Type B pancreatic cell (in vitro differentiated cells): Measurements from ENCODE around the gene CES2. TPM values are rescaled to one million over a fixed set of nuclear protein-coding genes. Genes with fewer than 3 reads are reported as not detected.
A peak's percentile ranks its signal among the peaks of the same experiment; 100 is the strongest.

ENCODE experiments used
- DNase-seq: peaks from one replicate; pipeline ENCODE4 v3.0.0; 2021; ENCODE audit warnings: mixed read lengths; ENCODE audit not compliant: unreplicated experiment; ENCODE audit errors: extremely low spot score
- H3K27ac Mint-ChIP-seq: 2 replicates; pipeline ENCODE4 v1.8.0; 2021; ENCODE audit warnings: mild to moderate bottlenecking, mixed read lengths
- H3K27me3 Mint-ChIP-seq: 2 replicates; pipeline ENCODE4 v1.8.0; 2021; ENCODE audit warnings: mixed read lengths
- H3K36me3 Mint-ChIP-seq: 2 replicates; pipeline ENCODE4 v1.8.0; 2021; ENCODE audit warnings: mixed read lengths
- H3K4me1 Mint-ChIP-seq: one replicate; pipeline ENCODE4 v1.8.0; 2021; ENCODE audit warnings: mixed read lengths; ENCODE audit not compliant: unreplicated experiment
- H3K4me3 Mint-ChIP-seq: 2 replicates; pipeline ENCODE4 v1.8.0; 2021; ENCODE audit warnings: mild to moderate bottlenecking, mixed read lengths
- H3K9me3 Mint-ChIP-seq: 2 replicates; pipeline ENCODE4 v1.8.0; 2021; ENCODE audit warnings: mixed read lengths
- CTCF ChIP-seq: fragments of 200-600 bp; sonication (generic); conservative IDR thresholded peaks from 2 replicates; pipeline ENCODE4 v1.5.0; 2021; ENCODE audit warnings: antibody characterized with exemption, mild to moderate bottlenecking
- total RNA-seq: library from RNA; stranded (reverse); gene quantifications from 2 replicates; pipeline ENCODE4 v1.2.1, GENCODE V29; 2021; ENCODE audit warnings: low replicate concordance

The CES2 gene
- total RNA-seq, 1 donor from 2014 or later, result 44.9 TPM

- H3K9me3 Mint-ChIP-seq, result no peaks in the 10 kb centered on the region
- no peak for DNase-seq
- H3K27me3 Mint-ChIP-seq, result peaks cover 36% of the 10 kb centered on the region
- H3K4me3 Mint-ChIP-seq, result no peak within 1 kb of the TSS
- no peaks in the 10 kb centered on the region for H3K36me3 Mint-ChIP-seq
- no peak within 1 kb of the TSS for H3K27ac Mint-ChIP-seq
- TF ChIP-seq CTCF, result peak; percentile 91
- H3K4me1 Mint-ChIP-seq, result no peaks in the 10 kb centered on the region
Observed at GRCh38 chr16:66961065-66961744, 25.9 kb downstream of the CES2 start, which contains the start of gene CES3. Gene CES3 (plus strand): TSS chr16:66961266. CDS start chr16:66961308, 42 bp downstream.

- H3K36me3 Mint-ChIP-seq, result no peaks in the 10 kb centered on the region
- no peaks in the 10 kb centered on the region for H3K4me1 Mint-ChIP-seq
- H3K27ac Mint-ChIP-seq, result no peak overlapping the region
- no peak for DNase-seq
- H3K4me3 Mint-ChIP-seq, result no peak overlapping the region
- peaks cover 36% of the 10 kb centered on the region for H3K27me3 Mint-ChIP-seq
- TF ChIP-seq CTCF, result no peak
- H3K9me3 Mint-ChIP-seq, result no peaks in the 10 kb centered on the region
Observed at GRCh38 chr16:66961914-66962313, 26.6 kb downstream of the CES2 start.

- Mint-ChIP-seq H3K9me3 (no peaks in the 10 kb centered on the region), H3K36me3 (no peaks in the 10 kb centered on the region), H3K4me3 (no peak overlapping the region), H3K4me1 (no peaks in the 10 kb centered on the region), H3K27ac (no peak overlapping the region), H3K27me3 (peaks cover 24% of the 10 kb centered on the region)
- no peak for TF ChIP-seq CTCF
- DNase-seq, result no peak
Observed at GRCh38 chr16:66964049-66964448, 28.7 kb downstream of the CES2 start.

- H3K4me1 Mint-ChIP-seq, result no peaks in the 10 kb centered on the region
- TF ChIP-seq CTCF, result no peak
- H3K27ac Mint-ChIP-seq, result no peak overlapping the region
- peaks cover 19% of the 10 kb centered on the region for H3K27me3 Mint-ChIP-seq
- no peaks in the 10 kb centered on the region for H3K9me3 Mint-ChIP-seq
- DNase-seq, result no peak
- H3K4me3 Mint-ChIP-seq, result no peak overlapping the region
- no peaks in the 10 kb centered on the region for H3K36me3 Mint-ChIP-seq
Observed at GRCh38 chr16:66968847-66969246, 33.5 kb downstream of the CES2 start.

GRCh38 chr16:66970775-66971720 lies 35.7 kb downstream of the CES2 start:
- H3K27ac Mint-ChIP-seq, result no peak overlapping the region
- peaks cover 9% of the 10 kb centered on the region for H3K27me3 Mint-ChIP-seq
- TF ChIP-seq CTCF, result no peak
- no peak overlapping the region for H3K4me3 Mint-ChIP-seq
- DNase-seq, result no peak
- peaks cover 5% of the 10 kb centered on the region for H3K4me1 Mint-ChIP-seq
- H3K9me3 Mint-ChIP-seq, result no peaks in the 10 kb centered on the region
- H3K36me3 Mint-ChIP-seq, result no peaks in the 10 kb centered on the region
